Uterus (tissue), 4 donors: ENCODE data around the gene TERF2IP. TPM values are rescaled to one million over a fixed set of nuclear protein-coding genes. Genes with fewer than 3 reads are reported as not detected.

Experiments
- DNase-seq, 2 donors: peaks; one replicate each; pipeline ENCODE4 v3.0.0-alpha.2; 2019 to 2020
- H3K27ac ChIP-seq, 2 donors: fragments of 200-600 bp; sonication (generic); 1 replicate in 1 of 2; 2 replicates in 1 of 2; pipeline ENCODE4 v1.5.1; 2016 to 2018
- H3K27me3 ChIP-seq, 2 donors: fragments of 200-600 bp; sonication (generic); one replicate each; pipeline ENCODE4 v1.5.1; 2018 to 2019; ENCODE audit warnings: control low read depth in 1 of 2
- H3K36me3 ChIP-seq, 2 donors: fragments of 200-600 bp; sonication (generic); one replicate each; pipeline ENCODE4 v1.5.1; 2019; ENCODE audit warnings: control low read depth in 1 of 2
- H3K4me1 ChIP-seq, 2 donors: fragments of 200-600 bp; sonication (generic); one replicate each; pipeline ENCODE4 v1.5.1; 2018 to 2019; ENCODE audit warnings: control low read depth in 1 of 2
- H3K4me3 ChIP-seq, 2 donors: fragments of 200-600 bp; sonication (generic); 1 replicate in 1 of 2; 2 replicates in 1 of 2; pipeline ENCODE4 v1.5.1; 2018 to 2019; ENCODE audit warnings: mild to moderate bottlenecking in 1 of 2
- H3K9me3 ChIP-seq, 2 donors: fragments of 200-600 bp; sonication (generic); one replicate each; pipeline ENCODE4 v1.5.1; 2019; ENCODE audit warnings: control low read depth in 1 of 2
- CTCF ChIP-seq, 4 experiments: fragments of 200-600 bp in 2 of 4; fragments of 450-650 bp in 2 of 4; sonication (generic) in 2 of 4; IDR thresholded peaks; one replicate each; pipeline ENCODE4 v1.5.1; 2016 to 2019; ENCODE audit warnings: antibody characterized with exemption in 4 of 4, mild to moderate bottlenecking in 2 of 4, moderate library complexity in 1 of 4
- POLR2A ChIP-seq, 2 donors: fragments of 450-650 bp; IDR thresholded peaks; one replicate each; pipeline ENCODE4 v1.6.1; 2016; ENCODE audit warnings: antibody characterized with exemption in 2 of 2, mild to moderate bottlenecking in 1 of 2, moderate library complexity in 1 of 2
- intact Hi-C: fragments of 100-400 bp; cut with DNase I; formaldehyde crosslinking; loops from one replicate; pipeline ENCODE4 v1.15.1; 2023; ENCODE audit warnings: low total_unique reads
- total RNA-seq, 4 donors: library from RNA; depleted of rRNA in 3 of 4; stranded (reverse); fragments of >200 nt in 3 of 4; gene quantifications; one replicate each; pipeline versions ENCODE4 v1.1.0 to v1.2.4, GENCODE V29; 2014 to 2023
- donor health status: DM: yes; HTN: yes; CAD: no.

Gene TERF2IP
- total RNA-seq, 4 donors from 2014 or later, result 29.5 to 74.5 (median 50.0) TPM

DNA sequence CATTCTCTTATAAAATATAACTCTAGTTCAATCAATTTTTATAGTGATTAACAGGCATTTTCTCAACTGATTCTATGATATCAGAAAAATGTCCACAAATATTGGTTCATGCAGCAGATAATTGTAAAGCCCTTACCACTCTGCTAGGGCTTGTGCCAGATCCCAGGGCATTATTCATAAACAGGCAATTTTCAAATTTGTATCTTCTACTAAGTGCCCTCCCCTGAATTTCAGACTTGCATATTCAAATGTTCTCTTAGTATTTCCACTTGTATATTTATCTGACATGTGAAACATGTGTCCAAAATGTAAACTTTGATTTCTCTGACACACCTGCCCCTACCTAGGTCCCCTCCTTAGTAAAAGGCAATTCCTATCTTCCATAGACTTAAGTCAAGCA is 19.9 kb downstream of the TERF2IP start:
- intact Hi-C loops, result no loop called here
- H3K27me3 ChIP-seq, result no peaks in the 10 kb centered on the region
- no peak for TF ChIP-seq POLR2A (IDR thresholded peaks at IDR 0.05)
- no peak for TF ChIP-seq CTCF (IDR thresholded peaks at IDR 0.05)
- DNase-seq, result no peak
- H3K4me3 ChIP-seq, result no peak overlapping the region
- no peaks in the 10 kb centered on the region for H3K4me1 ChIP-seq
- no peaks in the 10 kb centered on the region for H3K36me3 ChIP-seq
- no peaks in the 10 kb centered on the region for H3K9me3 ChIP-seq
- no peak overlapping the region for H3K27ac ChIP-seq

DNA sequence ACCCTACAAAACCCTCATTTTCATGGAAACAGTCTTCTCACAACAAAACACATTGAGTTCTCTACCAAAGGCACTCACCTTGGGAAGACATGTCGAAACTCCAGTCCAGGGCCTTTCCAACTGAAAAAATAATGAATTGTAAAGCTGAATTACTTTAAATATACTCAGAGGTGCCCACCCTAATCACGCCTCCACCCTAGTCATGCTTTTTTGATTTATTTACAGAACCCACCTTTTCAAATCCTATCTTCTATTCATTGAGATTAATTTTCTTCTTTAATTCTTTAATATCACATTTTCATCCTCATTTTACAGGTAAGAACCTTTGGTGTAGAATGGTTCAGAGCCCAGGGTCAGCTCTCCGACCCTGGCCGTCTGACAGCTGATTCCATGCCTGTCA is 29.3 kb downstream of the TERF2IP start, which contains the start of gene CPHXL2:
Gene CPHXL2 (minus strand): TSS at position 101 of the 400 bp plus-strand sequence. CDS start 10 bp downstream, at position 91.
- no peak for TF ChIP-seq POLR2A (IDR thresholded peaks at IDR 0.05)
- no peak for TF ChIP-seq CTCF (IDR thresholded peaks at IDR 0.05)
- H3K4me1 ChIP-seq, result no peaks in the 10 kb centered on the region
- intact Hi-C loops, result no loop called here
- no peak within 1 kb of the TSS for H3K4me3 ChIP-seq
- H3K27me3 ChIP-seq, result no peaks in the 10 kb centered on the region
- H3K9me3 ChIP-seq, result no peaks in the 10 kb centered on the region
- no peak within 1 kb of the TSS for H3K27ac ChIP-seq
- no peak for DNase-seq
- no peaks in the 10 kb centered on the region for H3K36me3 ChIP-seq

- no peak for TF ChIP-seq CTCF (IDR thresholded peaks at IDR 0.05)
- TF ChIP-seq POLR2A (IDR thresholded peaks at IDR 0.05), result no peak
- H3K4me1 ChIP-seq, result no peaks in the 10 kb centered on the region
- H3K27me3 ChIP-seq, result no peaks in the 10 kb centered on the region
- no peak for DNase-seq
- H3K4me3 ChIP-seq, result no peak overlapping the region
- intact Hi-C loops, result no loop called here
- H3K9me3 ChIP-seq, result no peaks in the 10 kb centered on the region
- H3K27ac ChIP-seq, result no peak overlapping the region
- no peaks in the 10 kb centered on the region for H3K36me3 ChIP-seq
Measured at GRCh38 chr16:75679366-75679765, 31.8 kb downstream of the TERF2IP start.

GRCh38 chr16:75682308-75682707 is 34.7 kb downstream of the TERF2IP start:
- intact Hi-C loops, result no loop called here
- no peak for DNase-seq
- Histone ChIP-seq H3K9me3 (no peaks in the 10 kb centered on the region), H3K4me1 (no peaks in the 10 kb centered on the region), H3K4me3 (no peak overlapping the region), H3K27me3 (no peaks in the 10 kb centered on the region), H3K27ac (no peak overlapping the region), H3K36me3 (no peaks in the 10 kb centered on the region)
- TF ChIP-seq CTCF (IDR thresholded peaks at IDR 0.05) (no peak), POLR2A (IDR thresholded peaks at IDR 0.05) (no peak)

GRCh38 chr16:75687361-75687760 is 39.8 kb downstream of the TERF2IP start:
- TF ChIP-seq POLR2A (IDR thresholded peaks at IDR 0.05) (no peak), CTCF (IDR thresholded peaks at IDR 0.05) (no peak)
- Histone ChIP-seq H3K4me3 (no peak overlapping the region), H3K27me3 (no peaks in the 10 kb centered on the region), H3K36me3 (no peaks in the 10 kb centered on the region), H3K4me1 (no peaks in the 10 kb centered on the region), H3K27ac (no peak overlapping the region), H3K9me3 (no peaks in the 10 kb centered on the region)
- intact Hi-C loops, result no loop called here
- no peak for DNase-seq
